GM12891 (cell line): Measurements from ENCODE around the gene COL19A1.

ENCODE experiments used
- POLR2A ChIP-seq: IDR thresholded peaks from 2 replicates; pipeline ENCODE4 v1.6.1; 2011; ENCODE audit warnings: low read depth, low read length, control low read depth
- POLR2AphosphoS5 ChIP-seq: IDR thresholded peaks from 2 replicates; pipeline ENCODE4 v1.6.1; 2011; ENCODE audit warnings: low read depth, low read length, control low read depth
- POU2F2 ChIP-seq: IDR thresholded peaks from 2 replicates; pipeline ENCODE4 v1.6.1; 2011; ENCODE audit warnings: low read depth, mild to moderate bottlenecking, control low read depth, low read length, moderate library complexity
- TAF1 ChIP-seq: IDR thresholded peaks from 2 replicates; pipeline ENCODE4 v1.6.1; 2011; ENCODE audit warnings: low read depth, low read length, control low read depth

DNA sequence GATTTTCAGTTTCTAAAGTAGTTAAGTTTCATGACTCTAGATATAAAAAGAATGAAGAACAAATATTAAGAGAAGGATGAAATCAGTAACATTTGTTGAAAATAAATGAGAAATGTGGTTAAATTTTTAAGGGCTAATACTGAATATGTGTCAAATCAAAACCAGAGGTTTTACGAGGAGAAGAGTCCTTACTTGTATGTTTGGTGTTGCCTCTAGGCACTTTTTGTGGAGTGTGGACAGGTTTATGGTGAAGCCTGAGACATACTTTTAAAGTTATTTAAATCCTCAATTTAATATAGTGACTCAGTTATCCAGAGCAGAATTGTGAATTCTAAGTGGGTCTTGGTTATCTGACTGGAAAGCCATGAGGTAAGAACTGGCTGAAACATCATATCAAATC is 68.7 kb downstream of the COL19A1 start:
- TF ChIP-seq TAF1: no peak
- no peak for TF ChIP-seq POLR2A
- no peak for TF ChIP-seq POLR2AphosphoS5
- no peak for TF ChIP-seq POU2F2
